Heart right ventricle (tissue), 16 donors: ENCODE results near the gene MSTN. TPM values are rescaled to one million over a fixed set of nuclear protein-coding genes. Genes with fewer than 3 reads are reported as not detected.

Experiments
- ATAC-seq, 8 donors: fragments of 200-7000 bp; cut with Tn5 transposase; one replicate each; pipeline ENCODE4 v1.9.1; 2020; ENCODE audit warnings: mild to moderate bottlenecking in 8 of 8, moderate library complexity in 8 of 8, moderate number of reproducible peaks in 1 of 8
- DNase-seq, 2 donors: peaks; one replicate each; pipeline ENCODE4 v3.0.0-alpha.2; 2020
- H3K27ac ChIP-seq, 10 donors: fragments of 200-600 bp; sonication (generic) in 2 of 10; one replicate each; pipeline versions ENCODE4 v1.5.0 to v1.8.0; 2020 to 2022; ENCODE audit warnings: mild to moderate bottlenecking in 3 of 10
- H3K27me3 ChIP-seq, 7 donors: fragments of 200-600 bp; one replicate each; pipeline ENCODE4 v1.8.0; 2021 to 2022; ENCODE audit warnings: mild to moderate bottlenecking in 2 of 7
- H3K36me3 ChIP-seq, 9 donors: fragments of 200-600 bp; sonication (generic) in 1 of 9; one replicate each; pipeline versions ENCODE4 v1.5.0 to v1.8.0; 2020 to 2022; ENCODE audit warnings: mild to moderate bottlenecking in 2 of 9
- H3K4me1 ChIP-seq, 9 donors: fragments of 200-600 bp; sonication (generic) in 1 of 9; one replicate each; pipeline versions ENCODE4 v1.5.0 to v1.8.0; 2020 to 2022; ENCODE audit warnings: mild to moderate bottlenecking in 4 of 9
- H3K4me3 ChIP-seq, 10 donors: fragments of 200-600 bp; sonication (generic) in 2 of 10; one replicate each; pipeline versions ENCODE4 v1.5.0 to v1.8.0; 2020 to 2022; ENCODE audit warnings: mild to moderate bottlenecking in 7 of 10, moderate library complexity in 2 of 10
- H3K9me3 ChIP-seq, 11 donors: fragments of 200-600 bp in 10 of 11; sonication (generic) in 2 of 11; one replicate each; pipeline versions ENCODE4 v1.5.0 to v1.8.0; 2013 to 2022; ENCODE audit warnings: mild to moderate bottlenecking in 2 of 11, control low read depth in 1 of 11, moderate library complexity in 1 of 11
- CTCF ChIP-seq, 9 donors: fragments of 200-600 bp; sonication (generic) in 2 of 9; IDR thresholded peaks; one replicate each; pipeline versions ENCODE4 v1.5.0 to v1.8.0; 2021 to 2022; ENCODE audit warnings: antibody characterized with exemption in 9 of 9, mild to moderate bottlenecking in 5 of 9, moderate library complexity in 1 of 9
- WGBS, 2 donors: extraction: QIAGEN DNeasy Blood & Tissue Kit; methylation state at CpG; one replicate each; pipeline ENCODE4 v1.1.7; 2013; ENCODE audit warnings: inconsistent platforms in 1 of 2; 5-methylcytosine and 5-hydroxymethylcytosine counted together
- intact Hi-C, 10 donors: fragments of 100-400 bp; cut with DNase I; formaldehyde crosslinking; loops; one replicate each; pipeline versions ENCODE4 v1.11.1 to v1.14.2; 2022
- polyA plus RNA-seq, 2 donors: library from polyadenylated mRNA; stranded (reverse); fragments of 200-250 nt; gene quantifications; one replicate each; pipeline ENCODE4 v1.2.3, GENCODE V29; 2013
- total RNA-seq, 10 donors: library from RNA; stranded (reverse); fragmentation: NEBNext Ultra II Directional in 3 of 10; extraction: Animal tissue kit (Norgen Biotek cat#: 25700) in 3 of 10; gene quantifications; one replicate each; pipeline versions ENCODE4 v1.2.1 to v1.2.4, GENCODE V29; 2021 to 2023
- donor health status: Arrhythmogenic right ventricular cardiomyopathy.
- donor health status: ischemic (EF 13 %, LVEDD 7.1; RV severe dilation, severe dysfunction).
- donor health status: healthy with polysubstance abuse.
- donor health status: DM: no; HTN: yes; CAD: no.
- donor health status: DM: no; HTN: no; CAD: no.
- donor health status: ischemic (EF 25% LVEDD 6.9; RV normal size, moderate dysfunction).
- donor health status: ischemic (EF 25% LVEDD 5.7; RV mildly dilated, moderate dysfunction).
- donor health status: healthy.
- donor health status: DM: yes; HTN: yes; CAD: no.
- donor health status: Ischemic cardiomyopathy.
- donor health status: ischemic (EF 35%, LVEDD 5.7; RV mildly dilated, moderate dysfunction).
- donor health status: nonischemic (EF 11% LVEDD 7.7; RV severe dilation, severe dysfunction).
- donor health status: DM: yes; HTN: yes; CAD: no.
- donor health status: PGD.
- donor health status: ischemic (EF 29% LVEDD 5.4; RV normal size, mild dysfunction).
- donor health status: nonischemic (EF 23%, LVEDD 6.1; RV moderate dilation, normal function).

Gene MSTN
- total and polyA plus RNA-seq, 12 donors, result 0.04 to 0.71 (median 0.21) TPM; not detected in 3

GRCh38 chr2:190052307-190052706 is 10.2 kb downstream of the MSTN start:
- no peak for ATAC-seq
- intact Hi-C loops, result no loop called here

GRCh38 chr2:190051223-190051622 is 11.3 kb downstream of the MSTN start:
- Histone ChIP-seq H3K4me1 (no peaks in the 10 kb centered on the region), H3K9me3 (no peaks in the 10 kb centered on the region), H3K36me3 (no peaks in the 10 kb centered on the region), H3K4me3 (no peak overlapping the region), H3K27ac (no peak overlapping the region), H3K27me3 (peaks cover 0 to 2% (median 0%) of the 10 kb centered on the region in 7 donors)
- DNase-seq, result no peak
- intact Hi-C loops, result no loop called here
- TF ChIP-seq CTCF (IDR thresholded peaks at IDR 0.05), result no peak
- no peak for ATAC-seq

More at GRCh38 chr2:190052307-190052706, 10.2 kb downstream of the MSTN start:
- 86 to 96% methylated on average over 5 of the region's 5 CpGs for WGBS, 2 donors
- Histone ChIP-seq H3K36me3 (no peaks in the 10 kb centered on the region), H3K4me1 (no peaks in the 10 kb centered on the region), H3K27me3 (no peaks in the 10 kb centered on the region), H3K27ac (no peak overlapping the region), H3K9me3 (no peaks in the 10 kb centered on the region), H3K4me3 (no peak overlapping the region)
- TF ChIP-seq CTCF (IDR thresholded peaks at IDR 0.05), result no peak
- no peak for DNase-seq

GRCh38 chr2:190050001-190050400 is 12.5 kb downstream of the MSTN start:
- peaks cover 0 to 14% (median 5%) of the 10 kb centered on the region in 7 donors for H3K27me3 ChIP-seq
- no peaks in the 10 kb centered on the region for H3K36me3 ChIP-seq
- no peak overlapping the region for H3K27ac ChIP-seq
- no peak for TF ChIP-seq CTCF (IDR thresholded peaks at IDR 0.05)
- intact Hi-C loops, result no loop called here
- no peak for ATAC-seq
- no peak for DNase-seq
- no peak overlapping the region for H3K4me3 ChIP-seq
- H3K4me1 ChIP-seq, result no peaks in the 10 kb centered on the region
- H3K9me3 ChIP-seq, result no peaks in the 10 kb centered on the region

- WGBS, 2 donors, result 96 to 98% methylated on average over 2 of the region's 2 CpGs
Observed at GRCh38 chr2:190044866-190045265, 17.7 kb downstream of the MSTN start.

More at GRCh38 chr2:190044866-190045265, 17.7 kb downstream of the MSTN start:
- Histone ChIP-seq H3K27me3 (peaks cover 0 to 19% (median 7%) of the 10 kb centered on the region in 7 donors), H3K4me3 (no peak overlapping the region), H3K4me1 (no peaks in the 10 kb centered on the region), H3K9me3 (no peaks in the 10 kb centered on the region), H3K36me3 (no peaks in the 10 kb centered on the region), H3K27ac (no peak overlapping the region)
- DNase-seq, result no peak
- intact Hi-C loops, result no loop called here
- TF ChIP-seq CTCF (IDR thresholded peaks at IDR 0.05), result no peak
- no peak for ATAC-seq
